ENCODE measurements around the gene GRIN1.

GRCh38 chr9:137185921-137186320 is 47.0 kb downstream of the GRIN1 start:
- TF ChIP-seq, protein P1, sequence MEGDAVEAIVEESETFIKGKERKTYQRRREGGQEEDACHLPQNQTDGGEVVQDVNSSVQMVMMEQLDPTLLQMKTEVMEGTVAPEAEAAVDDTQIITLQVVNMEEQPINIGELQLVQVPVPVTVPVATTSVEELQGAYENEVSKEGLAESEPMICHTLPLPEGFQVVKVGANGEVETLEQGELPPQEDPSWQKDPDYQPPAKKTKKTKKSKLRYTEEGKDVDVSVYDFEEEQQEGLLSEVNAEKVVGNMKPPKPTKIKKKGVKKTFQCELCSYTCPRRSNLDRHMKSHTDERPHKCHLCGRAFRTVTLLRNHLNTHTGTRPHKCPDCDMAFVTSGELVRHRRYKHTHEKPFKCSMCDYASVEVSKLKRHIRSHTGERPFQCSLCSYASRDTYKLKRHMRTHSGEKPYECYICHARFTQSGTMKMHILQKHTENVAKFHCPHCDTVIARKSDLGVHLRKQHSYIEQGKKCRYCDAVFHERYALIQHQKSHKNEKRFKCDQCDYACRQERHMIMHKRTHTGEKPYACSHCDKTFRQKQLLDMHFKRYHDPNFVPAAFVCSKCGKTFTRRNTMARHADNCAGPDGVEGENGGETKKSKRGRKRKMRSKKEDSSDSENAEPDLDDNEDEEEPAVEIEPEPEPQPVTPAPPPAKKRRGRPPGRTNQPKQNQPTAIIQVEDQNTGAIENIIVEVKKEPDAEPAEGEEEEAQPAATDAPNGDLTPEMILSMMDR (IDR thresholded peaks at IDR 0.05; ENCODE audit: insufficient read depth, low read length, poor library complexity, severe bottlenecking), result no peak
- TF ChIP-seq EZH2phosphoT487 (conservative IDR thresholded peaks at IDR 0.05; ENCODE audit: low read length), result no peak

Data from SU-DHL-6 (cell line).